ENCODE results near the gene USHBP1. TPM values are rescaled to one million over a fixed set of nuclear protein-coding genes. Genes with fewer than 3 reads are reported as not detected.

USHBP1 gene
- total and polyA plus RNA-seq, 7 donors: 2.6 to 8.6 (median 3.7) TPM

- WGBS, 3 donors: 90% methylated on average over 18 of the region's 18 CpGs
- no peak for TF ChIP-seq CTCF (IDR thresholded peaks at IDR 0.05)
- peaks cover 0 to 16% (median 7%) of the 10 kb centered on the region in 3 donors for H3K27me3 ChIP-seq (ENCODE audit: insufficient read depth in 3 of 3, low read length in 2 of 3)
- DNase-seq (no peak), ATAC-seq (no peak)
- H3K27ac ChIP-seq: no peak overlapping the region
- no peaks in the 10 kb centered on the region for H3K36me3 ChIP-seq (ENCODE audit: insufficient read depth in 1 of 2, low read depth in 1 of 2)
- H3K4me3 ChIP-seq: no peak overlapping the region
- peaks cover 4% of the 10 kb centered on the region for H3K4me1 ChIP-seq
- no peaks in the 10 kb centered on the region for H3K9me3 ChIP-seq
- intact Hi-C loops (cut with DNase I): no loop called here
These were observed 21.0 kb upstream of the USHBP1 start for GRCh38 chr19:17285415-17286135.

GRCh38 chr19:17283504-17283996 is 19.0 kb upstream of the USHBP1 start:
- ATAC-seq (no peak), DNase-seq (no peak)
- Histone ChIP-seq H3K27me3 (ENCODE audit: insufficient read depth in 3 of 3, low read length in 2 of 3) (peaks cover 0 to 16% (median 7%) of the 10 kb centered on the region in 3 donors), H3K9me3 (no peaks in the 10 kb centered on the region), H3K27ac (no peak overlapping the region), H3K36me3 (ENCODE audit: insufficient read depth in 1 of 2, low read depth in 1 of 2) (peaks cover 0 to 10% of the 10 kb centered on the region in 2 donors), H3K4me3 (no peak overlapping the region), H3K4me1 (peaks cover 4% of the 10 kb centered on the region)
- WGBS, 3 donors: 87 to 92% (median 91%) methylated on average over 7 of the region's 7 CpGs
- intact Hi-C loops (cut with DNase I): loop anchor here (2.0 to 5.0 kb wide), 3 partner anchors 79 to 217 kb away; no protein-coding TSS in a partner anchor
- no peak for TF ChIP-seq CTCF (IDR thresholded peaks at IDR 0.05)

- peak; percentile 91 for TF ChIP-seq CTCF (IDR thresholded peaks at IDR 0.05)
- Histone ChIP-seq H3K4me3 (peak overlapping the region; percentile 51), H3K27me3 (ENCODE audit: insufficient read depth in 3 of 3, low read length in 2 of 3) (peaks cover 0 to 16% (median 7%) of the 10 kb centered on the region in 3 donors), H3K4me1 (peaks cover 4% of the 10 kb centered on the region), H3K27ac (no peak overlapping the region), H3K9me3 (no peaks in the 10 kb centered on the region), H3K36me3 (ENCODE audit: insufficient read depth in 1 of 2, low read depth in 1 of 2) (peaks cover 0 to 18% of the 10 kb centered on the region in 2 donors)
- intact Hi-C loops (cut with DNase I): loop anchor here (1.0 to 5.0 kb wide), 4 partner anchors 78 to 216 kb away; no protein-coding TSS in a partner anchor
- DNase-seq (peak; percentile 83 to 91), ATAC-seq (peak; percentile 89 to 98 (median 96))
- WGBS, 3 donors: 1 to 4% (median 2%) methylated on average over 35 to 45 of the region's 45 CpGs
These were observed 18.1 kb upstream of the USHBP1 start for GRCh38 chr19:17282488-17283125.

- 7 to 10% (median 7%) methylated on average over 51 to 75 of the region's 75 CpGs for WGBS, 3 donors
- Histone ChIP-seq H3K27me3 (ENCODE audit: insufficient read depth in 3 of 3, low read length in 2 of 3) (peaks cover 0 to 16% (median 7%) of the 10 kb centered on the region in 3 donors), H3K27ac (no peak within 1 kb of the TSS), H3K9me3 (no peaks in the 10 kb centered on the region), H3K4me3 (peak within 1 kb of the TSS; percentile 51), H3K4me1 (peaks cover 4% of the 10 kb centered on the region), H3K36me3 (ENCODE audit: insufficient read depth in 1 of 2, low read depth in 1 of 2) (peaks cover 0 to 28% of the 10 kb centered on the region in 2 donors)
- peak in 1 of 2 donors; percentile 67 for DNase-seq
- TF ChIP-seq CTCF (IDR thresholded peaks at IDR 0.05): no peak
- intact Hi-C loops (cut with DNase I): loop anchor here (1.0 to 5.0 kb wide), 4 partner anchors 77 to 215 kb away; no protein-coding TSS in a partner anchor
- peak; percentile 15 to 46 (median 33) for ATAC-seq
These were observed 17.1 kb upstream of the USHBP1 start, which contains the start of gene ANKLE1 for GRCh38 chr19:17281391-17282304. Gene ANKLE1 (plus strand): TSS chr19:17281901. CDS start chr19:17281921, 20 bp downstream.
